Tibial nerve (tissue), 4 donors: ENCODE measurements around the gene WDR82.

Source experiments
- EP300 ChIP-seq, 2 donors: sonication (generic); formaldehyde crosslinking; IDR thresholded peaks; one replicate each; pipeline ENCODE4 v1.6.1; 2017; ENCODE audit warnings: antibody characterized with exemption in 2 of 2, mild to moderate bottlenecking in 1 of 2
- POLR2A ChIP-seq, 2 donors: fragments of 450-650 bp; IDR thresholded peaks; one replicate each; pipeline ENCODE4 v1.6.1; 2017; ENCODE audit warnings: antibody characterized with exemption in 2 of 2, mild to moderate bottlenecking in 2 of 2, moderate library complexity in 2 of 2
- TF ChIP-seq, protein P1 (sequence below), 5 experiments: fragments of 200-600 bp in 3 of 5; fragments of 450-650 bp in 2 of 5; sonication (generic) in 3 of 5; IDR thresholded peaks; one replicate each; pipeline ENCODE4 v1.5.1; 2016 to 2019; ENCODE audit warnings: antibody characterized with exemption in 5 of 5, mild to moderate bottlenecking in 3 of 5, moderate library complexity in 2 of 5

GRCh38 chr3:52228266-52228665 is 50.2 kb downstream of the WDR82 start:
- TF ChIP-seq, protein P1, sequence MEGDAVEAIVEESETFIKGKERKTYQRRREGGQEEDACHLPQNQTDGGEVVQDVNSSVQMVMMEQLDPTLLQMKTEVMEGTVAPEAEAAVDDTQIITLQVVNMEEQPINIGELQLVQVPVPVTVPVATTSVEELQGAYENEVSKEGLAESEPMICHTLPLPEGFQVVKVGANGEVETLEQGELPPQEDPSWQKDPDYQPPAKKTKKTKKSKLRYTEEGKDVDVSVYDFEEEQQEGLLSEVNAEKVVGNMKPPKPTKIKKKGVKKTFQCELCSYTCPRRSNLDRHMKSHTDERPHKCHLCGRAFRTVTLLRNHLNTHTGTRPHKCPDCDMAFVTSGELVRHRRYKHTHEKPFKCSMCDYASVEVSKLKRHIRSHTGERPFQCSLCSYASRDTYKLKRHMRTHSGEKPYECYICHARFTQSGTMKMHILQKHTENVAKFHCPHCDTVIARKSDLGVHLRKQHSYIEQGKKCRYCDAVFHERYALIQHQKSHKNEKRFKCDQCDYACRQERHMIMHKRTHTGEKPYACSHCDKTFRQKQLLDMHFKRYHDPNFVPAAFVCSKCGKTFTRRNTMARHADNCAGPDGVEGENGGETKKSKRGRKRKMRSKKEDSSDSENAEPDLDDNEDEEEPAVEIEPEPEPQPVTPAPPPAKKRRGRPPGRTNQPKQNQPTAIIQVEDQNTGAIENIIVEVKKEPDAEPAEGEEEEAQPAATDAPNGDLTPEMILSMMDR (IDR thresholded peaks at IDR 0.05): no peak
- TF ChIP-seq POLR2A (IDR thresholded peaks at IDR 0.05) (no peak), EP300 (IDR thresholded peaks at IDR 0.05) (no peak)
